ENCODE measurements around the gene CD200.

DNA sequence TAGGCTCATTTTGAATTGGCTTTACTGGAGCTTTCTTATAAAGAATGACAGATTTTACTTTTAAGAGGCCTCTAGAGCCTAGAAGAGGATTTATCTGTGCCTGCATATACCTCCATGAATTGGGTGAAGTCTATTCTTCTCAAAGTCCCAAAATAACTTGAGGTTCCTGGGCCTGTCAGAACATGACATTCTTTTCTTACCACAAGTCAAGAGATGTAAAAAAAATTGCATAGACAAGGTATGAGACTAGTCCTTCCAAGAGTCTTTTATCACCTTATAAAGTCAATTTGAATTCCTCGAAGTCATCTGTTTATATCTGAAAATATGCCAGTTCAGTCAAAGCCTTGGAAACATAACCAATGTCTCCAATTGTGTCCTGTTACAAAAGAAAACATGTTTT lies 17.2 kb upstream of the CD200 start:
- TF ChIP-seq, protein P1, sequence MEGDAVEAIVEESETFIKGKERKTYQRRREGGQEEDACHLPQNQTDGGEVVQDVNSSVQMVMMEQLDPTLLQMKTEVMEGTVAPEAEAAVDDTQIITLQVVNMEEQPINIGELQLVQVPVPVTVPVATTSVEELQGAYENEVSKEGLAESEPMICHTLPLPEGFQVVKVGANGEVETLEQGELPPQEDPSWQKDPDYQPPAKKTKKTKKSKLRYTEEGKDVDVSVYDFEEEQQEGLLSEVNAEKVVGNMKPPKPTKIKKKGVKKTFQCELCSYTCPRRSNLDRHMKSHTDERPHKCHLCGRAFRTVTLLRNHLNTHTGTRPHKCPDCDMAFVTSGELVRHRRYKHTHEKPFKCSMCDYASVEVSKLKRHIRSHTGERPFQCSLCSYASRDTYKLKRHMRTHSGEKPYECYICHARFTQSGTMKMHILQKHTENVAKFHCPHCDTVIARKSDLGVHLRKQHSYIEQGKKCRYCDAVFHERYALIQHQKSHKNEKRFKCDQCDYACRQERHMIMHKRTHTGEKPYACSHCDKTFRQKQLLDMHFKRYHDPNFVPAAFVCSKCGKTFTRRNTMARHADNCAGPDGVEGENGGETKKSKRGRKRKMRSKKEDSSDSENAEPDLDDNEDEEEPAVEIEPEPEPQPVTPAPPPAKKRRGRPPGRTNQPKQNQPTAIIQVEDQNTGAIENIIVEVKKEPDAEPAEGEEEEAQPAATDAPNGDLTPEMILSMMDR (IDR thresholded peaks at IDR 0.05) = no peak
- no peak for TF ChIP-seq POLR2A (IDR thresholded peaks at IDR 0.05)

All from adrenal gland (tissue), 5 donors.